Immature natural killer cell (primary cell): ENCODE measurements around the gene NFYA. TPM values are rescaled to one million over a fixed set of nuclear protein-coding genes. Genes with fewer than 3 reads are reported as not detected.

Experiments
- DNase-seq, 3 donors: peaks; one replicate each; pipeline ENCODE4 v3.0.0; 2022; ENCODE audit warnings: mixed read lengths in 1 of 3
- H3K27ac Mint-ChIP-seq, 6 donors: one replicate each; pipeline ENCODE4 v1.8.0; 2020; ENCODE audit warnings: mixed read lengths in 6 of 6, mild to moderate bottlenecking in 5 of 6, inconsistent platforms in 4 of 6, moderate library complexity in 3 of 6
- H3K27me3 Mint-ChIP-seq, 3 donors: one replicate each; pipeline ENCODE4 v1.8.0; 2020 to 2021; ENCODE audit warnings: low read depth in 3 of 3, mild to moderate bottlenecking in 3 of 3, mixed read lengths in 3 of 3, moderate library complexity in 3 of 3, inconsistent platforms in 1 of 3
- H3K36me3 Mint-ChIP-seq, 3 donors: one replicate each; pipeline ENCODE4 v1.8.0; 2020; ENCODE audit warnings: mixed read lengths in 3 of 3, inconsistent platforms in 2 of 3, mild to moderate bottlenecking in 2 of 3
- H3K4me1 Mint-ChIP-seq, 2 donors: one replicate each; pipeline ENCODE4 v1.8.0; 2020; ENCODE audit warnings: inconsistent platforms in 2 of 2, mild to moderate bottlenecking in 2 of 2, mixed read lengths in 2 of 2, moderate library complexity in 1 of 2
- H3K4me3 Mint-ChIP-seq, 5 donors: one replicate each; pipeline ENCODE4 v1.8.0; 2020; ENCODE audit warnings: mild to moderate bottlenecking in 5 of 5, mixed read lengths in 5 of 5, inconsistent platforms in 3 of 5, moderate library complexity in 3 of 5
- H3K9me3 Mint-ChIP-seq, 6 donors: one replicate each; pipeline ENCODE4 v1.8.0; 2020; ENCODE audit warnings: mild to moderate bottlenecking in 6 of 6, mixed read lengths in 6 of 6, inconsistent platforms in 4 of 6, moderate library complexity in 3 of 6
- polyA plus RNA-seq, 3 donors: library from polyadenylated mRNA; unstranded; fragments of 300-500 nt; fragmentation: Illumina TruSeq; gene quantifications; one replicate each; pipeline ENCODE4 v1.2.3, GENCODE V29; 2021

Gene NFYA
- polyA plus RNA-seq, 3 donors from 2014 or later, result 12.4 to 21.7 (median 20.5) TPM

- Mint-ChIP-seq H3K27me3 (no peaks in the 10 kb centered on the region), H3K27ac (no peak overlapping the region), H3K4me3 (no peak overlapping the region), H3K9me3 (no peaks in the 10 kb centered on the region), H3K36me3 (peaks cover 5 to 37% (median 23%) of the 10 kb centered on the region in 3 donors), H3K4me1 (peaks cover 0 to 6% of the 10 kb centered on the region in 2 donors)
- DNase-seq, result no peak
Measured at GRCh38 chr6:41122373-41122772, 49.6 kb downstream of the NFYA start.

- Mint-ChIP-seq H3K27ac (no peak overlapping the region), H3K27me3 (no peaks in the 10 kb centered on the region), H3K9me3 (peaks cover 0 to 1% (median 0%) of the 10 kb centered on the region in 6 donors), H3K4me1 (peaks cover 0 to 6% of the 10 kb centered on the region in 2 donors), H3K36me3 (peaks cover 7 to 34% (median 23%) of the 10 kb centered on the region in 3 donors), H3K4me3 (no peak overlapping the region)
- no peak for DNase-seq
Measured at GRCh38 chr6:41122918-41123317, 50.1 kb downstream of the NFYA start.

- Mint-ChIP-seq H3K36me3 (peaks cover 7 to 28% (median 23%) of the 10 kb centered on the region in 3 donors), H3K27ac (no peak overlapping the region), H3K4me3 (no peak overlapping the region), H3K4me1 (peaks cover 0 to 6% of the 10 kb centered on the region in 2 donors), H3K27me3 (no peaks in the 10 kb centered on the region), H3K9me3 (peaks cover 0 to 1% (median 0%) of the 10 kb centered on the region in 6 donors)
- DNase-seq, result no peak
Measured at GRCh38 chr6:41125282-41125681, 52.5 kb downstream of the NFYA start.

- Mint-ChIP-seq H3K27me3 (no peaks in the 10 kb centered on the region), H3K9me3 (peaks cover 0 to 1% (median 0%) of the 10 kb centered on the region in 6 donors), H3K36me3 (peaks cover 18 to 25% (median 21%) of the 10 kb centered on the region in 3 donors), H3K4me1 (peaks cover 0 to 1% of the 10 kb centered on the region in 2 donors), H3K4me3 (no peak overlapping the region), H3K27ac (no peak overlapping the region)
- no peak for DNase-seq
Measured at GRCh38 chr6:41132254-41132653, 59.5 kb downstream of the NFYA start.

- no peaks in the 10 kb centered on the region for H3K4me1 Mint-ChIP-seq
- H3K4me3 Mint-ChIP-seq, result no peak overlapping the region
- H3K36me3 Mint-ChIP-seq, result peaks cover 18 to 24% (median 24%) of the 10 kb centered on the region in 3 donors
- no peaks in the 10 kb centered on the region for H3K27me3 Mint-ChIP-seq
- no peaks in the 10 kb centered on the region for H3K9me3 Mint-ChIP-seq
- DNase-seq, result no peak
- no peak overlapping the region for H3K27ac Mint-ChIP-seq
Measured at GRCh38 chr6:41135062-41135832, 62.5 kb downstream of the NFYA start.

- no peak for DNase-seq
- Mint-ChIP-seq H3K4me1 (no peaks in the 10 kb centered on the region), H3K9me3 (no peaks in the 10 kb centered on the region), H3K36me3 (peaks cover 15 to 34% (median 24%) of the 10 kb centered on the region in 3 donors), H3K27me3 (no peaks in the 10 kb centered on the region), H3K27ac (no peak overlapping the region), H3K4me3 (no peak overlapping the region)
Measured at GRCh38 chr6:41136911-41137310, 64.1 kb downstream of the NFYA start.

- H3K27ac Mint-ChIP-seq, result no peak overlapping the region
- H3K36me3 Mint-ChIP-seq, result peaks cover 12 to 39% (median 24%) of the 10 kb centered on the region in 3 donors
- H3K9me3 Mint-ChIP-seq, result peaks cover 0 to 1% (median 0%) of the 10 kb centered on the region in 6 donors
- peaks cover 3 to 8% of the 10 kb centered on the region in 2 donors for H3K4me1 Mint-ChIP-seq
- DNase-seq, result no peak
- no peak overlapping the region for H3K4me3 Mint-ChIP-seq
- H3K27me3 Mint-ChIP-seq, result peaks cover 0 to 3% (median 2%) of the 10 kb centered on the region in 3 donors
Measured at GRCh38 chr6:41147917-41148316, 75.1 kb downstream of the NFYA start.

Other genes with a start within 250 kb of the NFYA start
- under 1 TPM in 2 of 3 donors, not detected in 1; 0.19 to 0.45 TPM for gene UNC5CL, start 33.8 kb upstream of the NFYA start, polyA plus RNA-seq
- gene TSPO2, start 30.5 kb upstream of the NFYA start, polyA plus RNA-seq, result not detected
- under 1 TPM in 1 of 3 donors, not detected in 2; 0.50 TPM for gene APOBEC2, start 19.8 kb upstream of the NFYA start, polyA plus RNA-seq
- 10 to 100 TPM; 32.3 to 41.9 (median 33.2) TPM for gene OARD1, start 618 bp upstream of the NFYA start, polyA plus RNA-seq
- 1 to 10 TPM in 2 of 3 donors, not detected in 1; 2.4 to 6.2 TPM for gene TREML1, start 81.4 kb downstream of the NFYA start, polyA plus RNA-seq
- not detected for gene TREM2, start 90.1 kb downstream of the NFYA start, polyA plus RNA-seq
- 1 to 10 TPM in 1 of 3 donors, under 1 TPM in 1, not detected in 1; 0.89 to 1.2 TPM for gene TREML2, start 128.2 kb downstream of the NFYA start, polyA plus RNA-seq
- not detected for gene TREML4, start 155.4 kb downstream of the NFYA start, polyA plus RNA-seq
- gene TREM1, start 213.7 kb downstream of the NFYA start, polyA plus RNA-seq, result 1 to 10 TPM in 1 of 3 donors, not detected in 2; 2.8 TPM